Skeletal muscle tissue (tissue), 4 donors: Measurements from ENCODE around the gene DIP2A. TPM values are rescaled to one million over a fixed set of nuclear protein-coding genes. Genes with fewer than 3 reads are reported as not detected.

Experiments used
- H3K27ac ChIP-seq: one replicate; pipeline ENCODE4 v1.7.0; 2013; ENCODE audit warnings: mild to moderate bottlenecking, low read depth, low read length, inconsistent platforms
- H3K27me3 ChIP-seq, 3 donors: one replicate each; pipeline ENCODE4 v1.7.0; 2013; ENCODE audit warnings: low read length in 3 of 3; ENCODE audit not compliant: control insufficient read depth in 3 of 3, insufficient read depth in 3 of 3
- H3K36me3 ChIP-seq, 3 donors: one replicate each; pipeline ENCODE4 v1.7.0; 2013; ENCODE audit warnings: low read length in 3 of 3; ENCODE audit not compliant: control insufficient read depth in 3 of 3, insufficient read depth in 3 of 3
- H3K4me1 ChIP-seq, 3 donors: one replicate each; pipeline ENCODE4 v1.7.0; 2013; ENCODE audit warnings: low read length in 3 of 3, mild to moderate bottlenecking in 3 of 3; ENCODE audit not compliant: control insufficient read depth in 3 of 3, insufficient read depth in 3 of 3
- H3K4me3 ChIP-seq, 3 donors: one replicate each; pipeline ENCODE4 v1.7.0; 2013; ENCODE audit warnings: low read length in 3 of 3
- H3K9ac ChIP-seq, 3 donors: one replicate each; pipeline ENCODE4 v1.7.0; 2013; ENCODE audit warnings: low read length in 3 of 3, mild to moderate bottlenecking in 3 of 3, moderate library complexity in 2 of 3, low read depth in 1 of 3
- H3K9me3 ChIP-seq, 3 donors: one replicate each; pipeline ENCODE4 v1.7.0; 2013; ENCODE audit warnings: low read length in 3 of 3; ENCODE audit not compliant: control insufficient read depth in 3 of 3
- total RNA-seq: library from RNA; depleted of rRNA; stranded (reverse); fragments of >200 nt; gene quantifications from one replicate; pipeline ENCODE4 v1.2.3, GENCODE V29; 2014
- donor health status: Osteomylitis.

DIP2A gene
- total RNA-seq, 1 donor from 2014 or later, result 23.5 TPM

DNA sequence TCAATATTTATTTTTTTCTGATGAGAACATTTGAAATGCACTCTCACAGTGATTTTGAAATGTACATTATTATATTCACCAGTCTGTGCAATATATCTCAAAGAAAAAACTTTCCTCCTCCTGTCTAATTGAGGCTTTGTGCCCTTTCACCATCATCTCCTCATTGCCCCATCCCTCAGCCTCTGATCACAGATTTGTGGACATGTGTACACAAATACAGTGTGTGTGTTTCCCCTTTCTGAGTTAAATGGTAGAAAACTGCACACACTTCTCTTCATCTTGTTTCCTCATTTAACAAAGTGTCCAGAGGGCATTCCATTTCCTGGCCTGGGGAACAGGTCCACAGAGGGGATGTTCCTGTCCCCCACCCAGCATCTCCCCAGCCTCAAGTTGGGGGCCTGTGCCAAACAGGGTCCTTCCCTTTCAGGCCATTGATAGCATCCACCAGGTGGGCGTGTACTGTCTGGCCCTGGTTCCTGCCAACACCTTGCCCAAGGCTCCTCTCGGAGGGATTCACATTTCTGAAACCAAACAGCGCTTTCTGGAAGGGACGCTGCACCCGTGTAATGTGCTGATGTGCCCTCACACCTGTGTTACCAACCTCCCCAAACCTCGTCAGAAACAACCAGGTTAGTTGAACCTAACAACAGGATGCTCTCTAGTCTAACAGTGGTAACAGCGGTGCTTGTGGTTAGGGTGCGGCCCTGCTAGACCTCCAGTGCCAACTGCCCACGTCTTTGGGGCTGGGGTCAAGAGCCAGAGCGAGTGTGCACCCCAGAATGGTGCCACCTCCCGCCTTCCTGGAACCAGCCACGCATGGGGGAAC, 91.6 kb downstream of the DIP2A start:
- Histone ChIP-seq H3K36me3 (peaks cover 61 to 87% (median 78%) of the 10 kb centered on the region in 3 donors), H3K9me3 (no peaks in the 10 kb centered on the region), H3K4me1 (no peaks in the 10 kb centered on the region), H3K9ac (no peak overlapping the region), H3K27me3 (no peaks in the 10 kb centered on the region), H3K27ac (no peak overlapping the region), H3K4me3 (no peak overlapping the region)

DNA sequence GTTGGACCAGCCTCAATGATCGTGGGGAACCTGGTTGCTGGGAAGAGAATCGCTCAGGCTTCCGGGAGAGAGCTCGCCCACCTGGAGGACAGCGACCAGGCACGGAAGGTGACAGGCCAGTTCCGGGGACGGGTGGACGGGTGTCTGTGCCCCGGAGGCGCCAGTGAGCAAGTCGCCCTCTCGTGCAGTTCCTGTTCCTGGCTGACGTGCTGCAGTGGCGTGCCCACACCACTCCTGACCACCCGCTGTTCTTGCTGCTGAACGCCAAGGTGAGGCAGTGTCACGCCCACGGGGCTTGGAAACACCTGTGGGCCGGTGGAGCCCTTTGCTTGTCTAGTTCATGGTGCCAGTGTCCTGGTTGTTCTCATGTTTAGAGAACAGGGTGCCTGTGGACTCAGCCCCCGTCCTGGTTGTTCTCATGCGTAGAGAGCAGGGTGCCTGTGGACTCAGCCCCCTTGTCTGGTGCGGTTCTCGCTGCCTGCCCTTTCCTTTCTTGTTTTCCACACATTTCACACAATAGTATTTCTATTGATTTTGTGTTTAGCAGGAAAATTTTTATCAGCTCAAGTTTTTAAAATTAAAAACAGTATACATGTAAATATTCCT, 93.0 kb downstream of the DIP2A start:
- no peaks in the 10 kb centered on the region for H3K27me3 ChIP-seq
- H3K9me3 ChIP-seq, result no peaks in the 10 kb centered on the region
- H3K9ac ChIP-seq, result no peak overlapping the region
- peaks cover 55 to 82% (median 73%) of the 10 kb centered on the region in 3 donors for H3K36me3 ChIP-seq
- H3K27ac ChIP-seq, result no peak overlapping the region
- no peaks in the 10 kb centered on the region for H3K4me1 ChIP-seq
- H3K4me3 ChIP-seq, result no peak overlapping the region

DNA sequence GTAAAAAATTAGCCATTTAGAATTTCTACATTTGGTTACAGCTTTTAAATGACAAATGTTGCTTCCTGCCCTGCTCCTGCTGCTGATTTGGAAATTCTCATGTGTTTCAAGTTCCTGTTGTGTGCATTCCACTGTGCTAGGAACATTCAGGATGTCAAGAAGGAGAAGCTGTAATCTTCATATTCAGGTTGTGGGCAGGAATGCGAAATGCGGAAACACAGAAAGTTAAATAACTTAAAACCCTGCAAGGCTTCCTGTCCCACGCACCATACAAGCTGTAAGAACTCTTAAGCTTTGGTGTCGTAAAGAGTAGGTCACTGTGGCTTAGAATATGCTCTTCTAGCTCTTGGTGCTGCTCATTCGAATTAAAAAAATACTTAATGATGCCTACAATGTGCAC, 93.6 kb downstream of the DIP2A start:
- H3K4me1 ChIP-seq, result no peaks in the 10 kb centered on the region
- no peak overlapping the region for H3K9ac ChIP-seq
- no peak overlapping the region for H3K27ac ChIP-seq
- H3K9me3 ChIP-seq, result no peaks in the 10 kb centered on the region
- no peaks in the 10 kb centered on the region for H3K27me3 ChIP-seq
- H3K36me3 ChIP-seq, result peaks cover 55 to 82% (median 75%) of the 10 kb centered on the region in 3 donors
- H3K4me3 ChIP-seq, result no peak overlapping the region

DNA sequence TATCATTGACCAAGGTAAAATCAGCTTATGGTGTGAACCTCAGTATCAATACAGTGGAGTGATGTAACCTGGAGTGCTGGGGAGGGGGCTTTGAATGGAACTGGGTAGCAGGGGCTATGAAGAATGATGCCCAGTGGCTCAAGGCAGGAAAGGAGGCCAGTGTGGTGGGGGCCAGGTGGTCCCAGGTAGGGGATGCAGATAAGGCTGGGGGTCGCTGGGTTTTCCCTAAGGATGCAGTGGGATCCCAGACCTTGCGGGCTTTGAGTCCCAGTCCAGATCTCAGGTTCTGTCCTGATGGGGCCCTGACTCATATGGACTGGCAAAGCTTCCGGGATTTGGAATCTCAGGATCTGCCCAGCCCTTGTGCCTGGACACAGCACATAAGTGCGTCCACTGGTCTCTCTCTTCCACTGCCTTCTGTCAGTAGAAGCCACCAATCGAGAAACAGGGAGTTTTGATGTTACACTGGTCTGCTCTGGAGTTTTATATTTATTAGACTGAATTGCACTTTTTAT, 94.2 kb downstream of the DIP2A start:
- H3K27me3 ChIP-seq, result no peaks in the 10 kb centered on the region
- peaks cover 55 to 81% (median 76%) of the 10 kb centered on the region in 3 donors for H3K36me3 ChIP-seq
- peak overlapping the region in 1 of 3 donors; percentile 33 for H3K9ac ChIP-seq
- no peak overlapping the region for H3K4me3 ChIP-seq
- H3K4me1 ChIP-seq, result no peaks in the 10 kb centered on the region
- H3K9me3 ChIP-seq, result no peaks in the 10 kb centered on the region
- no peak overlapping the region for H3K27ac ChIP-seq

DNA sequence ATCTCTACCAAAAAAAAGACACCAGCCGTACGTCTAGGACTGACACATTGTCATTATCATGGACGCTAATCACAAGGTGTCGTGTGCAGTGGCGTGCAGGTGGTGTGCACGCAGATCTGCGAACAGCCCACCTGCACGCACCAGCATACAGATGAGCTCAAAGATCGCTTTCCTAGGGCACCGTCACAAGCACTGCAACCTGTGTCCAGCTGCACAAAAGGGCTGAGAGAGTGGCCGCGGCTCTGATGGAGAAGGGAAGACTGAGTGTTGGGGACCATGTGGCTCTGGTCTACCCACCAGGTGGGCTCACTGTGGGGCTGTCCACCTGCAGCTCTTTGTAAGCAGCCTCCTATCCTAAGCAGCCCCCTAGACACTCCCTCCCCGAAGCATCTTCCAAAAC, 95.3 kb downstream of the DIP2A start:
- Histone ChIP-seq H3K4me1 (no peaks in the 10 kb centered on the region), H3K36me3 (peaks cover 53 to 80% (median 76%) of the 10 kb centered on the region in 3 donors), H3K9me3 (no peaks in the 10 kb centered on the region), H3K27me3 (no peaks in the 10 kb centered on the region), H3K27ac (no peak overlapping the region), H3K4me3 (no peak overlapping the region), H3K9ac (no peak overlapping the region)

DNA sequence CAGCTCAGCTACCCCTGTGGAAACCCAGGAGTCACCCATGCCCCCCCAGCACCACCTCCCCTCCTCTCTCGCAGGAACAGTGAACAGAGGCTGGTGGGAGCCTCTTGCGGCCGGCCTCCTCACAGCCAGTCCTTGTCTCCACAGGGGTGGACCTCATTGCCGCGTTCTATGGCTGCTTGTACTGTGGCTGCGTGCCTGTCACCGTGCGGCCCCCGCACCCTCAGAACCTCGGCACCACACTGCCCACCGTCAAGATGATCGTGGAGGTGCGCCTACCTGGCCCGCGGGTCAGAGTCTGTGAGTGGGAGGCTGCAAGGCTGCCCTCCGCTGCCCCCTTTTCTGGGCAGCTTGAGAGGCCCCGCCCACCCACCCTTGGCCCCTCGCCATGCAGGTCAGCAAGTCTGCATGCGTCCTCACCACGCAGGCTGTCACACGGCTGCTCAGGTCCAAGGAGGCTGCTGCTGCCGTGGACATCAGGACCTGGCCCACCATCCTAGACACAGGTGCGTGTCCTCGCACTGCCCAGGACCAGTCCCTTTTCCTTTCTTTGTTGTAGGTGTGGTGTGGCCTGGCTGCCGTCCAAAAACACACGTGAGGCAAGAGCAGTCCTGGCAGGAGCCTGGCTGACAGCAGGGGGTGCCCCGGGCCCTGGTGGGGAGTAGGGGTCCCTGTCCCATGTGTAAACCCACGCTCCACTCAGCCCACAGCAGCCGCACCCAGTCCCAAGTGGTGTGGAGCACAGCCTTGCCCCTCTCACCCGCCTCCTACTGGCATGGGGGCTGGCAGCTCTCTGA, 95.9 kb downstream of the DIP2A start:
- H3K27ac ChIP-seq, result no peak overlapping the region
- no peak overlapping the region for H3K9ac ChIP-seq
- H3K9me3 ChIP-seq, result no peaks in the 10 kb centered on the region
- H3K36me3 ChIP-seq, result peaks cover 57 to 82% (median 80%) of the 10 kb centered on the region in 3 donors
- H3K27me3 ChIP-seq, result no peaks in the 10 kb centered on the region
- no peaks in the 10 kb centered on the region for H3K4me1 ChIP-seq
- H3K4me3 ChIP-seq, result no peak overlapping the region

DNA sequence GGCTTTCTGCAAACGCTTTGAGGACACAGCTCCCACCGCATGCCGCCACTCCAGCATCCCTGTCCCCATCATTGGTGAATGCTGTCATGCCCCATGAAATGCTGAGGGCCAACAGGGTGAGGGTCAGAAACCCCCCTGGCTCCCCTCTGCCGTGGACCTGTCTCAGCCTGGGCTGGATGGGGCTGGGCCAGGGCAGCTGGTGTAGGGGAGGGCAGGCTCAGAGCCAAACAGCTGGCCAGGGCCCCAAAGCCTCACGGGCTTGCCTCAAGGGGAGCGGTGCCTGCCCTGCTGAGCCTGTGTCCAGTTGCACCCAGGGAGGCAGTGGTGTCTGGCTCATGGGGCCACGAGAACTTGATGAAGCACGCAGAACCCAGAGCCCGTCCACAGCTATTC, 96.5 kb downstream of the DIP2A start:
- Histone ChIP-seq H3K36me3 (peaks cover 55 to 82% (median 79%) of the 10 kb centered on the region in 3 donors), H3K9ac (no peak overlapping the region), H3K4me3 (no peak overlapping the region), H3K9me3 (no peaks in the 10 kb centered on the region), H3K27me3 (no peaks in the 10 kb centered on the region), H3K27ac (no peak overlapping the region), H3K4me1 (no peaks in the 10 kb centered on the region)

DNA sequence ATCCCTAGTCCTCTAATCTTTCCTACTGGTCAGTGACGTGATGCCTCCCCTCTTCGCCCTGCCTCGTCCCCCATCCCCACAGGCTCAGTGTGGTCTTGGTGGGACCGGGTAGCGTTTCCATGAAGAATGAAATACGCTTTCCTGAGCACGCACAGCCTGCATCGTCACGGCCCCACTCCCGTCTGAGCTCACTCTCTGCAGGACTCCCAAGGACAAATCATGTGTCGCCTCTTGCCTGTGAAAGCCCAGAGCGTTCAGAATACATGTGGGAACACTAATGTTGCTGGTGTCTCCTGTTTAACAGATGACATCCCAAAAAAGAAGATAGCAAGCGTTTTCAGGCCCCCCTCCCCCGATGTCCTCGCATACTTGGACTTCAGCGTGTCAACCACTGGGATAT, 97.0 kb downstream of the DIP2A start:
- peaks cover 54 to 80% (median 79%) of the 10 kb centered on the region in 3 donors for H3K36me3 ChIP-seq
- H3K4me1 ChIP-seq, result no peaks in the 10 kb centered on the region
- H3K4me3 ChIP-seq, result no peak overlapping the region
- no peak overlapping the region for H3K9ac ChIP-seq
- H3K27me3 ChIP-seq, result no peaks in the 10 kb centered on the region
- H3K9me3 ChIP-seq, result no peaks in the 10 kb centered on the region
- H3K27ac ChIP-seq, result no peak overlapping the region

DNA sequence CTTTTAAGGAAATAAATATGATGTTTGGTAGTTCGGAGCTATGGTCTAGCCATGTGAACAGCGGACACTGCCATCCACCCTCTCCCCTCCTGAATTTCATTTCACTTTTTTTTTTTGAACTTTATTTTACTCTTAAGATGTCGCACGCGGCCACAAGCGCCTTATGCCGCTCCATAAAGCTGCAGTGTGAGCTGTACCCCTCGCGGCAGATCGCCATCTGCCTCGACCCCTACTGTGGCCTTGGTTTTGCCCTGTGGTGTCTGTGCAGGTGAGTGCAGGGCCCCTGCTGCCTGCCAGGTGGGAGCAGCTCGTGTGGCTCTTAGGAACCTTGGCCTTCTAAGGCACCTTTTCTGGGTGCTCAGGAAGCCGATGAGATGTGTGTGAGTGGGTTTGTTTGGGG, 98.1 kb downstream of the DIP2A start:
- no peaks in the 10 kb centered on the region for H3K27me3 ChIP-seq
- H3K36me3 ChIP-seq, result peaks cover 58 to 81% (median 79%) of the 10 kb centered on the region in 3 donors
- H3K4me3 ChIP-seq, result no peak overlapping the region
- no peaks in the 10 kb centered on the region for H3K9me3 ChIP-seq
- H3K9ac ChIP-seq, result no peak overlapping the region
- H3K27ac ChIP-seq, result no peak overlapping the region
- H3K4me1 ChIP-seq, result no peaks in the 10 kb centered on the region
